ENCODE data around the gene CDH22.

- TF ChIP-seq, protein P1, sequence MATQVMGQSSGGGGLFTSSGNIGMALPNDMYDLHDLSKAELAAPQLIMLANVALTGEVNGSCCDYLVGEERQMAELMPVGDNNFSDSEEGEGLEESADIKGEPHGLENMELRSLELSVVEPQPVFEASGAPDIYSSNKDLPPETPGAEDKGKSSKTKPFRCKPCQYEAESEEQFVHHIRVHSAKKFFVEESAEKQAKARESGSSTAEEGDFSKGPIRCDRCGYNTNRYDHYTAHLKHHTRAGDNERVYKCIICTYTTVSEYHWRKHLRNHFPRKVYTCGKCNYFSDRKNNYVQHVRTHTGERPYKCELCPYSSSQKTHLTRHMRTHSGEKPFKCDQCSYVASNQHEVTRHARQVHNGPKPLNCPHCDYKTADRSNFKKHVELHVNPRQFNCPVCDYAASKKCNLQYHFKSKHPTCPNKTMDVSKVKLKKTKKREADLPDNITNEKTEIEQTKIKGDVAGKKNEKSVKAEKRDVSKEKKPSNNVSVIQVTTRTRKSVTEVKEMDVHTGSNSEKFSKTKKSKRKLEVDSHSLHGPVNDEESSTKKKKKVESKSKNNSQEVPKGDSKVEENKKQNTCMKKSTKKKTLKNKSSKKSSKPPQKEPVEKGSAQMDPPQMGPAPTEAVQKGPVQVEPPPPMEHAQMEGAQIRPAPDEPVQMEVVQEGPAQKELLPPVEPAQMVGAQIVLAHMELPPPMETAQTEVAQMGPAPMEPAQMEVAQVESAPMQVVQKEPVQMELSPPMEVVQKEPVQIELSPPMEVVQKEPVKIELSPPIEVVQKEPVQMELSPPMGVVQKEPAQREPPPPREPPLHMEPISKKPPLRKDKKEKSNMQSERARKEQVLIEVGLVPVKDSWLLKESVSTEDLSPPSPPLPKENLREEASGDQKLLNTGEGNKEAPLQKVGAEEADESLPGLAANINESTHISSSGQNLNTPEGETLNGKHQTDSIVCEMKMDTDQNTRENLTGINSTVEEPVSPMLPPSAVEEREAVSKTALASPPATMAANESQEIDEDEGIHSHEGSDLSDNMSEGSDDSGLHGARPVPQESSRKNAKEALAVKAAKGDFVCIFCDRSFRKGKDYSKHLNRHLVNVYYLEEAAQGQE (IDR thresholded peaks at IDR 0.05; ENCODE audit: insufficient read depth in 1 of 2, low read depth in 2 of 2, low read length in 2 of 2), result no peak
- TF ChIP-seq SIN3A (IDR thresholded peaks at IDR 0.05; ENCODE audit: borderline replicate concordance, insufficient read depth, low read length) (no peak), POLR2AphosphoS5 (IDR thresholded peaks at IDR 0.05; ENCODE audit: low read depth, low read length) (no peak)
Measured at GRCh38 chr20:46207793-46208192, 100.5 kb downstream of the CDH22 start.
